Stimulated activated effector memory CD8-positive, alpha-beta T cell treated with anti-CD3 and anti-CD28 coated beads, Interleukin-12 subunit alpha, Interleukin-12 subunit beta, amount 100 ng/mL, for 72 hours (primary cell): Measurements from ENCODE around the gene TMEM258.

Experiments
- ATAC-seq: fragments of 150-1000 bp; cut with Tn5 transposase; 2 replicates; pipeline ENCODE4 v1.10.0; 2021
- DNase-seq, 2 donors: peaks; one replicate each; pipeline ENCODE4 v3.0.0; 2021 to 2022; ENCODE audit warnings: low spot score in 2 of 2
- H3K27ac Mint-ChIP-seq: one replicate; pipeline ENCODE4 v1.8.0; 2022; ENCODE audit warnings: mild to moderate bottlenecking, mixed read lengths
- H3K36me3 Mint-ChIP-seq: one replicate; pipeline ENCODE4 v1.8.0; 2022; ENCODE audit warnings: mild to moderate bottlenecking, mixed read lengths
- H3K4me1 Mint-ChIP-seq: one replicate; pipeline ENCODE4 v1.8.0; 2022; ENCODE audit warnings: mixed read lengths
- H3K4me3 Mint-ChIP-seq: one replicate; pipeline ENCODE4 v1.8.0; 2022; ENCODE audit warnings: mild to moderate bottlenecking, mixed read lengths
- H3K9me3 Mint-ChIP-seq: one replicate; pipeline ENCODE4 v1.8.0; 2022; ENCODE audit warnings: mixed read lengths

The TMEM258 gene

DNA sequence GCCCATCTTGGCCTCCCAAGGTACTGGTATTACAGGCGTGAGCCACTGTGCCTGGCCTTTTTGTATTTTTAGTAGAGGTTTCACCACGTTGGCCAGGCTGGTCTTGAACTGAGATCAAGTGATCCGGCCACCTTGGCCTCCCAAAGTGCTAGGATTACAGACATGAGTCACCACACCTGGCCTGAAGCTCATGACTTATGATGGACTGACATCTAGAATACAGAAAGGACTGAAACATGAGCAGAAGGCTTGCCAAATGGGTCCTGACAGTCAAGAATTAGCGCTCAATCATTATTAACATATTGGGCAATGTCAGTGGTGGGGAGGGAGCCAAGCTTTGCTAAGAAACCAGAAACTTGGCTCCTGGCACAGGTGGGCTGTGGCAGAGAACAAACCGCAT, 19.4 kb upstream of the TMEM258 start:
- Mint-ChIP-seq H3K27ac (no peak overlapping the region), H3K36me3 (peaks cover 83% of the 10 kb centered on the region)

DNA sequence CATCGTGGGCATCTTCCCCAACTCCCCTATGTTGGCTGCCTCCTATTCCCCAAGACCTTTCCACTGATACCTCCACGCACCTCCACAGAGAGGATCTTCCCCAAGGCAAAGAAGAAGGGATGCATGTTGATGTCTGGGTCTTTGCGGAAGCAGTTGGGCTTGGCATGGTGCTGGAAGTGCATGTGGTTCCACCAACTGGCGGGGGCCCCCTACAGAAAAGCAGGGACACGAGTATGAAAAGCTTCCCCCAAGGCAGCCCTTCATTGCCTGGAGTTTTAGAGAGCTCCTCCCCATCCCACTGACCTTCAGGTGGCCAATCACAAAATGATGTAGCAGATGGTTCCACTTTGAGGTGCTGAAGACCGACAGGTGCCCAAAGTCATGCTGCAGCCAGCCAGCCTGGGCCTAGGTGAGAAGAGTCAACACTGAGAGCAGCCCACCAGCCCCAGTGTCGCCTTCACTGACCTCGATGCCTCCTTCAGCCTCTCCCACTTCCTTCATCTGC, 18.3 kb upstream of the TMEM258 start:
- DNase-seq, result no peak
- peaks cover 12% of the 10 kb centered on the region for H3K4me1 Mint-ChIP-seq
- H3K27ac Mint-ChIP-seq, result no peak overlapping the region
- no peaks in the 10 kb centered on the region for H3K9me3 Mint-ChIP-seq
- peaks cover 84% of the 10 kb centered on the region for H3K36me3 Mint-ChIP-seq
- no peak for ATAC-seq
- H3K4me3 Mint-ChIP-seq, result no peak overlapping the region

More for the DNA sequence above, 19.4 kb upstream of the TMEM258 start:
- no peak for DNase-seq
- Mint-ChIP-seq H3K4me1 (peaks cover 18% of the 10 kb centered on the region), H3K9me3 (no peaks in the 10 kb centered on the region), H3K4me3 (no peak overlapping the region)
- ATAC-seq, result no peak

DNA sequence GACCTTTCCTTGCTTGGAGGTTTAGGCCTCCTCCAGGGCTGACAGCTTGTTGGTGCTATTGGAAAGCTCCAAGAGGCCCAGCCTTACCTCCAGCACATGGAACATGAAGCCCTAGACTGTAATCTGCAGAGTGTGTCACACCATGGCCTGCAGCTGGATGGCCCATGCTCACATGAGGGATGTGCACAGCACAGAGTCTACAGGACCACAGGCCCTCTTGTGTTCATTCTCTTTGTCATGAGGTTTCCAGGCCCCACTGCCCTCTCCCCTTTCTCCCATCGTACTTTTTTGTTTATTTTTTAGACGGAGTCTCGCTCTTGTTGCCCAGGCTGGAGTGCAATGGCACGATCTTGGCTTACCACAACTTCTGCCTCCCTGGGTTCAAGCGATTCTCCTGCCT, 14.4 kb upstream of the TMEM258 start:
- Mint-ChIP-seq H3K36me3 (peaks cover 87% of the 10 kb centered on the region), H3K4me3 (no peak overlapping the region), H3K9me3 (no peaks in the 10 kb centered on the region), H3K27ac (peak overlapping the region; percentile 45), H3K4me1 (no peaks in the 10 kb centered on the region)
- ATAC-seq (no peak), DNase-seq (no peak)

DNA sequence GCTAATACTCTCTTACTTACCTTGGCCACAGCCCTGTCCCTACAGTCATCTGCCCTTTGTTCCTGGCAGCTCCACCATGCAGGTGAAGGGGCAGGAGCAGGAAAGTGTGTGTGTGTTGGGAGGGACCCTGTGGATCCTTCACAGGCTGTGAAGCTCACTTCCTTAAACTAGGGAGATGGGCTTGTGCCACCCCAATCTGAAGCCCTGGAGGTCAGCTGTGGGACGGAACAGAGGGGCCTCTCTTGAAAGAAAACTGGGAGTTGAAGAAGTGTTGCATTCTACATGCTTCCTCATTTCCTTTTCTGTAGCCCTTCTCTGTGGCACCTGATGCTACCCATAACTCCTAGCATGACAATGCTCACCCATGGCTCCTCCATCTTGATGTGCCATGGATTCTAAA, 12.7 kb upstream of the TMEM258 start:
- H3K4me1 Mint-ChIP-seq, result no peaks in the 10 kb centered on the region
- ATAC-seq (no peak), DNase-seq (no peak)
- H3K36me3 Mint-ChIP-seq, result peaks cover 85% of the 10 kb centered on the region
- H3K27ac Mint-ChIP-seq, result no peak overlapping the region
- H3K4me3 Mint-ChIP-seq, result no peak overlapping the region
- H3K9me3 Mint-ChIP-seq, result no peaks in the 10 kb centered on the region

DNA sequence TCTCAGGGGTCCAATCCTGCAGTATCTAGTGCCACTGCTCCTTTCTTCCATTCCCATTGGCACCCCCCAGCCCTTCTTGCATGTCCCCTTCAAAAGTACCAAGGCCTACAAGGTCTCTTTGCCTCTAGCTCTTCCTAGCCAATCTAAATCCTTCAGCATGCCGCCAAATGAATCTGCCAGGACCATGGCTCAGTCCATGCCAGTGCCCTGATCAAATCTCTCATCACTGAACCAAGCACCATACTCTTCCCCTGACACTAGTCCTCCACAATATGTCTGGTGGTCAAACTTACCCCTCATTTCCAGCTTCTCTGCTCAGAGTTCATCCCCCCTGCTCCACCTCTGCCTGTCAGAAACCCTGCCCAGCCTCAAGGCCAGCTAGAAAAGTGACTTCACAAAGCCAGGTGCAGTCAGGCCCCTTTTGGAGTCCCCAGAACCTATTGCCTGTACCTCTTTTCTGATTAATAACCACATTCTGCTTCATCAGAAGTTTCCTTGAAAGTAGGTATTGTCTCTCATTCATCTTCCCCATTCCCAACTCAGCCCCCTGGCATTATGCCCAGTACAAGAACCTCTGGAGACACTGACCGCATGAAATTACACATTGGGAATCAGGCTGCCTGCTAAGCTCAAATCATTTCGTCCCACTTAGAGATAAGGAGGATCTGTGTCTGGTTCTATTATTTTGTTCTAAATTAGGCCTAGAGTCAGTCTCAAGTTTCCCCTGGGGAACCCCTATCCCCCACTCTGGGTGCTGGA, 11.7 kb upstream of the TMEM258 start:
- H3K27ac Mint-ChIP-seq, result peak overlapping the region; percentile 6
- no peak overlapping the region for H3K4me3 Mint-ChIP-seq
- no peaks in the 10 kb centered on the region for H3K4me1 Mint-ChIP-seq
- ATAC-seq (no peak), DNase-seq (no peak)
- H3K36me3 Mint-ChIP-seq, result peaks cover 85% of the 10 kb centered on the region
- H3K9me3 Mint-ChIP-seq, result no peaks in the 10 kb centered on the region

DNA sequence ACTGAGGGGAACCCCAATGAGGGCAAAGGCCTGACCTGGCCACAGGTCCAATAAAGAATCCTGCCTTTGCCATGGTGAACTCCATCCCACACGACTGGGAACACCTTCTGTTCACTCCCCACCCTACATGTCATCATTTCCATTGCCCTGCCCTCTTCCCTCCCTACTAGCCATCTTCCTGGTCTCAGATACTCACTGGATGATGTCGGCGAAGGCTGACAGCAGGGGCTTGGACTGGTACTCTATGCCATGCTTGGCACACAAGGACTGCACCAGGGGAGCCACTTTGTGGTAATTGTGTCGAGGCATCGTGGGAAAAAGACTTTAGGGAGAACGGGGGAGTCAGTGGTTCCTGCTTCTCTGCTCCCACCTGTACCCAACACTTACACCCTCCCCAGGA, 10.2 kb upstream of the TMEM258 start:
- H3K4me3 Mint-ChIP-seq, result no peak overlapping the region
- H3K4me1 Mint-ChIP-seq, result no peaks in the 10 kb centered on the region
- ATAC-seq, result no peak
- H3K27ac Mint-ChIP-seq, result peak overlapping the region; percentile 58
- H3K36me3 Mint-ChIP-seq, result peaks cover 85% of the 10 kb centered on the region
- H3K9me3 Mint-ChIP-seq, result no peaks in the 10 kb centered on the region
- DNase-seq, result no peak

DNA sequence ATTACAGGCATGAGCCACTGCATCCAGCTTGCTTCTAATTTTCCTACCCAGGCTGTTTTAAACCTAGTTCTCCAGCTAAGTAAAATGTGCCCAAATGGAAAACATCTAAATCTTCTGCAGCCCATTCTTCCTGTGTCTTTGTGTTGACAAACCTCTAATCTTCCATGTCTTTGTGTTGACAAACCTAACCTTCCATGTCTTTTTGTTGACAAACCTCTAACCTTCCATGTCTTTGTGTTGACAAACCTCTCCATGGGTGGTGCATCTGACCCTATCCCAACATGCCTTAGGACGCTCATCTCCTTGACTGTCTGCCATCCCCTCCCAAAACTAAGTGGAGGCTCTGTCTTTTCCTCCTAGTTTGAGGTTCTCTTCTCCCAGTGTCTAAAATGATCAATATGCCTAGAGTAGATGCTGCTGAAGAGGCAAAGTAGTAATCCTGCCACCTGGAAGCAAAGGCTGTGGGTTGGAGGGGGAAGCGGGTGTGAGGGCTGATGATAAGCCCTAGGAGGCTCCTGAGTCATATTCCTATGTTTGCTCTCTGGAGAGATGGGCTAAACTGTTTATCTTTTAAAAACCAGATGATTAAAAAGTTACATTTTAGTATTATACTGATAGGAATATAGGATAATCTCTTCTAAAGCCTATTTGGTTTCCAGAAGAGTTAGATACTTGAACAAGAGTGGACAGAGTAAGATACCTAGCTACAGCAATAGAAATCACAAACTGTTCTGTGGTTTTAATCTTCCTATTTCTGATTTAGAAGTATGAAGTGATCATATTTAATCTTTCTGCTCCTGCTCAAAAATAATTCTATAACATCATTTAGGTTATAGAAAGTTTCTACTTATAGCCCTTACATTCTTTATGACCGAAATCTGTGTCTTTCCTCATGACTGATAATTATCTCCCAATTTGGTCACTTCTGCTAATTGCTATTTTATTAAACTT, 8.2 kb upstream of the TMEM258 start:
- no peak for DNase-seq
- Mint-ChIP-seq H3K27ac (no peak overlapping the region), H3K4me1 (peaks cover 11% of the 10 kb centered on the region), H3K9me3 (no peaks in the 10 kb centered on the region), H3K4me3 (no peak overlapping the region), H3K36me3 (peaks cover 90% of the 10 kb centered on the region)
- no peak for ATAC-seq

DNA sequence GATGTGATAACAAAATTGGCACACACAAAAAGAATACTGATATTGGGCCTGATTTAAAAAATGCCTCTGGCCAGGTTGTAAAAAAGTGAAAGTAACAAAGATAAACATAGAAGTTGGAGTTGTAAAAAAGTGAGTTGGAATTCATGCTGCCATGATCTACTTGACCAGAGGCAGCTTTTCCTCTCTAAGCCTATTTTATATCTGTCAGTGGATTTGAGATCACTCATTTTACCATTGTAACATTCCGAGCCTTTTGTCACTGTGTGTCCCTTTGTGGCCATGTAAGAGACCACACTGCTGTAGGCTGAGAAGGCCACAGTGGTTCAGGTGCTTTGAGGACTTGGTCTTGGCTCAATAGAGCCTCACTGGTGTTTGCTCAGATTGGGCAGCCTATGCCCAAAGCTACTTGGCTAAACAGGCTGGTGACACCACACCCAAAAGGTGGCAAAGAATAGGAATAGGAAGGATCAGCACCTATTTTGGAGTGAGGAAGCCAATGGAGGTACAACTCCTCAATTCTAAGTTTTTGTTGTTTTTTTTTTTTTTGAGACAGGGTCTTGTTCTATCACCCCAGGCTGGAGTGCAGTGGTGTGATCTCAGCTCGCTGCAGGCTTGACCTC, 7.4 kb upstream of the TMEM258 start:
- ATAC-seq (no peak), DNase-seq (no peak)
- Mint-ChIP-seq H3K4me3 (no peak overlapping the region), H3K27ac (peak overlapping the region; percentile 20), H3K4me1 (peaks cover 11% of the 10 kb centered on the region), H3K36me3 (peaks cover 93% of the 10 kb centered on the region), H3K9me3 (no peaks in the 10 kb centered on the region)

DNA sequence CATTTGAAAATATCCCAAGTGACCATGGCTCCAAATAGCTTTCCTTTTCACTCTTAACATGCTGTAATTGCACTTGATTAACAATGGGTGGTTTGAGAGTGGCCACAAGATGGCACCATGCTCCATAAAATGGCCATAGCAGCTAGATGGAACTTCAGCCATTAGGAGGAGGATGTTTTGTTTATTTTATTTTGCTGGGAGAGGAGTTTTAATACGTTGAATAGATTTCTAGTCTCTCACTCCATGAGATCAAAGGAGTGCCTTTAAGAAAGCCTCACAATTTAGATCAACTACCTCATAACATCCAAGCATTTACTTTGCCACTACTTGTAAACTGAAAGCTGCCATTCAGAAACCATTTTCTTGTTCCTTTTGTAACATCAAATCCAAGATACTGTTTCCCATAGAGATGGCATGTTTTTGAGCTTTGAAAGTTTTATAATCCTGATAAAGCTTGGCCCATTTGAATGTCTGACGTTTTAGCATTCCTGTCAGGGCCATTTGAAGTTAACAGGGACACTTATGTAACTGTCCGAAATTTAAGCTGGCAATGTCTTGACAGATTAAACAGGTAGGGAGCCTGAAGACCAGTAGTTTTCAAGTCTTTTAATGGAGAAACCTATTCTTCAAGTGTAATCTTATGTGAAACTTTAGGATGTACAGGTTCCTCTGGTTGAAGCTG, 5.0 kb upstream of the TMEM258 start:
- ATAC-seq, result no peak
- peaks cover 98% of the 10 kb centered on the region for H3K36me3 Mint-ChIP-seq

DNA sequence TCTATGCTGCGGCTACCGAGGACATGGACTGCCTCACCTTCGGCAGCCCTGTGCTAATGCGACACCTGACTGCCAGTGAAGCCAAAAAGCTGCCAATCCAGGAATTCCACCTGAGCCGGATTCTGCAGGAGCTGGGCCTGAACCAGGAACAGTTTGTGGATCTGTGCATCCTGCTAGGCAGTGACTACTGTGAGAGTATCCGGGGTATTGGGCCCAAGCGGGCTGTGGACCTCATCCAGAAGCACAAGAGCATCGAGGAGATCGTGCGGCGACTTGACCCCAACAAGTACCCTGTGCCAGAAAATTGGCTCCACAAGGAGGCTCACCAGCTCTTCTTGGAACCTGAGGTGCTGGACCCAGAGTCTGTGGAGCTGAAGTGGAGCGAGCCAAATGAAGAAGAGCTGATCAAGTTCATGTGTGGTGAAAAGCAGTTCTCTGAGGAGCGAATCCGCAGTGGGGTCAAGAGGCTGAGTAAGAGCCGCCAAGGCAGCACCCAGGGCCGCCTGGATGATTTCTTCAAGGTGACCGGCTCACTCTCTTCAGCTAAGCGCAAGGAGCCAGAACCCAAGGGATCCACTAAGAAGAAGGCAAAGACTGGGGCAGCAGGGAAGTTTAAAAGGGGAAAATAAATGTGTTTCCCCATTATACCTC, 3.6 kb upstream of the TMEM258 start:
- Mint-ChIP-seq H3K9me3 (no peaks in the 10 kb centered on the region), H3K4me1 (peaks cover 26% of the 10 kb centered on the region), H3K4me3 (no peak overlapping the region), H3K36me3 (peaks cover 96% of the 10 kb centered on the region), H3K27ac (no peak overlapping the region)
- ATAC-seq (no peak), DNase-seq (no peak)

More for the DNA sequence above, 5.0 kb upstream of the TMEM258 start:
- Mint-ChIP-seq H3K4me3 (no peak overlapping the region), H3K27ac (no peak overlapping the region), H3K9me3 (no peaks in the 10 kb centered on the region), H3K4me1 (peaks cover 17% of the 10 kb centered on the region)
- DNase-seq, result peak; percentile 43 to 65

DNA sequence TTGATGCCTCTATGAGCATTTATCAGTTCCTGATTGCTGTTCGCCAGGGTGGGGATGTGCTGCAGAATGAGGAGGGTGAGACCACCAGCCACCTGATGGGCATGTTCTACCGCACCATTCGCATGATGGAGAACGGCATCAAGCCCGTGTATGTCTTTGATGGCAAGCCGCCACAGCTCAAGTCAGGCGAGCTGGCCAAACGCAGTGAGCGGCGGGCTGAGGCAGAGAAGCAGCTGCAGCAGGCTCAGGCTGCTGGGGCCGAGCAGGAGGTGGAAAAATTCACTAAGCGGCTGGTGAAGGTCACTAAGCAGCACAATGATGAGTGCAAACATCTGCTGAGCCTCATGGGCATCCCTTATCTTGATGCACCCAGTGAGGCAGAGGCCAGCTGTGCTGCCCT, 3.1 kb upstream of the TMEM258 start:
- peaks cover 98% of the 10 kb centered on the region for H3K36me3 Mint-ChIP-seq
- peaks cover 26% of the 10 kb centered on the region for H3K4me1 Mint-ChIP-seq
- H3K27ac Mint-ChIP-seq, result no peak overlapping the region
- ATAC-seq (no peak), DNase-seq (no peak)
- no peaks in the 10 kb centered on the region for H3K9me3 Mint-ChIP-seq
- no peak overlapping the region for H3K4me3 Mint-ChIP-seq

DNA sequence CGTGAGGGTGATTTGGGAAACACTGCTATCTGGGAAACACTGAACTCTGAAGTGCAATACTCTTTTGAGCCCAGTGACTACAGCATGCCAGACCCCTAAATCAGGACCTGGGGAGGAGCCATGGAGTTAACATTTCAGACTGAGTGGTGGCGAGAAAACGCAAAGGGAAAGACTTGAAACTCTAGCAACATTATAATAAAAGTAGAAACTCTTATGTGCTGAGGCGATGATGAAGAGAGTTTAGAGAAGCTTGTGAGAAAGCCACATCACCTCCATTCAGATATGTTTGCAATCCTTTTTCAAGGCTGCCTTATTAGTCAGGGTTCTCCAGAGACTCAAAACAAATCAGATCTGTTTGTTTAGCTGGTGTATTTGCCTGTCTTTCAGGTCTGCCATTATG, 2.2 kb upstream of the TMEM258 start:
- ATAC-seq (no peak), DNase-seq (no peak)
- H3K4me1 Mint-ChIP-seq, result peaks cover 35% of the 10 kb centered on the region
- peak overlapping the region; percentile 96 for H3K4me3 Mint-ChIP-seq
- no peaks in the 10 kb centered on the region for H3K9me3 Mint-ChIP-seq
- H3K36me3 Mint-ChIP-seq, result peaks cover 98% of the 10 kb centered on the region
- no peak overlapping the region for H3K27ac Mint-ChIP-seq

DNA sequence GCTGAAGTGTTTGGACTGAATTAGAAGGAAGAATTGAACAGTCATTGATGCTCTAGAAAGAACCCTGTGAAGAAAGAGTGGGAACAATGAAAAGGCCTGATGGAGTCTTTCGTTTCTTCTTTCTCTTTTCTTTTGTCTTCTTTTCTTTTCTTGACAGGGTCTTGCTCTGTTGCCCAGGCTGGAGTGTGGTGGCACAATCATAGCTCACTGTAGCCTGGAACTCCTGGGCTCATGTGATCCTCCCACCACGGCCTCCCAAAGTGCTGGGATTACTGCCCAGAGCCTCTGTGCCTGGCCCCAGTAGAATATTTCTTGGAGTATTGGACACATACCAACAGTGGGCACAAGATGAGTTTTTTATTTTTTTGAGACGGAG, 1.4 kb upstream of the TMEM258 start:
- Mint-ChIP-seq H3K9me3 (no peaks in the 10 kb centered on the region), H3K4me3 (peak overlapping the region; percentile 96), H3K27ac (peak overlapping the region; percentile 100), H3K4me1 (peaks cover 37% of the 10 kb centered on the region), H3K36me3 (peaks cover 98% of the 10 kb centered on the region)
- ATAC-seq (no peak), DNase-seq (no peak)

DNA sequence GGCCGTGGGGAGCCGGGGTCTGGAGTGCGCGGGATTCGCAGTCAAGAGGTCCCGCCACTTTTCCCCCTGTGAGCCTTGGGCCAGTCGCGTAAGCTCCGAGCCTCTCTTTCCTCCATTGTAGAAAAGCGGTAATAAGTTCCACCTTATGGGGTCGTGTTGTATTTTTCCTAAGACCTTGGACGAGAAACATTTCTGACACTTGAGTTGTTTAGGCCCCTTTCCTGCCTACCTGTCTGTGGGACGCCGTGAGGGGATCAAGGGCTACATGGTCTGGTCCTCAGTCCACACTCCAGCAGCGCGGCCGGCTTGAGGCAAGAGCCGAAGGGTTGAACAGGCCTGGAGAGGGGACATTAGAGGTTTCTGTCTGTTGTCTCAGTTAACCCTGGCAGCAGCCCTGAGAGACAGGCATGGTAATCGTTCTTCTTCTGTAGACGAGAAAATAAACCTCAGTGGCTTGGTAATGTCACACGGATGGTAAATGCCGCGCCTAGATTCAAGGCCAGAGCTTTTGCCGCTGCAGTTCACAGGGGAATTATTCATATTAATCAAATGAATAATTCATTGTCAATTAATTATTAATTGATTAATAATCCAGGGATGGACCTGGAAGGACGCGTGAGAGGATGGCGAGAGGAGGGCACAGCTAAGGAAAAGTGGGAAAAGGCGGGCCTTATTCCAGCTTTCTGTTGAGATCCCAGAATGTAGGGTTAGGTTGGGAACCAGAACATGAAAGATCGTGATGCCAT, 857 bp upstream of the TMEM258 start:
- Mint-ChIP-seq H3K9me3 (no peaks in the 10 kb centered on the region), H3K4me3 (peak overlapping the region; percentile 96), H3K4me1 (peaks cover 38% of the 10 kb centered on the region), H3K27ac (peak overlapping the region; percentile 100), H3K36me3 (peaks cover 98% of the 10 kb centered on the region)
- ATAC-seq, result peak; percentile 43
- DNase-seq, result peak in 1 of 2 donors; percentile 58
